ENCODE results near the gene TBXAS1.

DNA sequence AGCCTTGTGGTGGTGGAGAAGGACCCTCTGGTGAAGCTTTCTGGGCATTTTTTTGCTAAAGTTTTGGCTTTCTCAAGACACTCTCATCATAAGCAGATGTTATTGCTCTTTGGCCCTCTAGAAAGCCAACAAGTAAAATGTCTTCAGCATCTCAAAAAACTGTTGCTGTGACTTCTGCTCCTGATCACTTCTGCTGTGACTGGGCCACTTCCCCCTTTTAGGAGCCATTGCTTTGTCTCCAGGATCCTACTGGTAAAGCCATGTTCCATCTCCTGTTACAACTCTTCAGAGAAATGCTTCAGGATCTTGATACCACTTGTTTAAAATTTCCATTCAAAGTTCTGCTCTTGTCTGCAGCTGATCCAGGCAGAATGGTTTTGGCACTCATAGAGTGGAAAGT lies 222.8 kb downstream of the TBXAS1 start:
- TF ChIP-seq, protein P1, sequence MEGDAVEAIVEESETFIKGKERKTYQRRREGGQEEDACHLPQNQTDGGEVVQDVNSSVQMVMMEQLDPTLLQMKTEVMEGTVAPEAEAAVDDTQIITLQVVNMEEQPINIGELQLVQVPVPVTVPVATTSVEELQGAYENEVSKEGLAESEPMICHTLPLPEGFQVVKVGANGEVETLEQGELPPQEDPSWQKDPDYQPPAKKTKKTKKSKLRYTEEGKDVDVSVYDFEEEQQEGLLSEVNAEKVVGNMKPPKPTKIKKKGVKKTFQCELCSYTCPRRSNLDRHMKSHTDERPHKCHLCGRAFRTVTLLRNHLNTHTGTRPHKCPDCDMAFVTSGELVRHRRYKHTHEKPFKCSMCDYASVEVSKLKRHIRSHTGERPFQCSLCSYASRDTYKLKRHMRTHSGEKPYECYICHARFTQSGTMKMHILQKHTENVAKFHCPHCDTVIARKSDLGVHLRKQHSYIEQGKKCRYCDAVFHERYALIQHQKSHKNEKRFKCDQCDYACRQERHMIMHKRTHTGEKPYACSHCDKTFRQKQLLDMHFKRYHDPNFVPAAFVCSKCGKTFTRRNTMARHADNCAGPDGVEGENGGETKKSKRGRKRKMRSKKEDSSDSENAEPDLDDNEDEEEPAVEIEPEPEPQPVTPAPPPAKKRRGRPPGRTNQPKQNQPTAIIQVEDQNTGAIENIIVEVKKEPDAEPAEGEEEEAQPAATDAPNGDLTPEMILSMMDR (tag by site-specific recombination; IDR thresholded peaks at IDR 0.05) = no peak
- no peak for TF ChIP-seq ZNF274 (IDR thresholded peaks at IDR 0.05; ENCODE audit: low read length)
- no peak for TF ChIP-seq ZNF274 (tag by site-specific recombination; IDR thresholded peaks at IDR 0.05; ENCODE audit: borderline replicate concordance)
- TF ChIP-seq TCF7L2 (IDR thresholded peaks at IDR 0.05; ENCODE audit: borderline replicate concordance, low read depth, low read length) = no peak
- TF ChIP-seq, protein P2, sequence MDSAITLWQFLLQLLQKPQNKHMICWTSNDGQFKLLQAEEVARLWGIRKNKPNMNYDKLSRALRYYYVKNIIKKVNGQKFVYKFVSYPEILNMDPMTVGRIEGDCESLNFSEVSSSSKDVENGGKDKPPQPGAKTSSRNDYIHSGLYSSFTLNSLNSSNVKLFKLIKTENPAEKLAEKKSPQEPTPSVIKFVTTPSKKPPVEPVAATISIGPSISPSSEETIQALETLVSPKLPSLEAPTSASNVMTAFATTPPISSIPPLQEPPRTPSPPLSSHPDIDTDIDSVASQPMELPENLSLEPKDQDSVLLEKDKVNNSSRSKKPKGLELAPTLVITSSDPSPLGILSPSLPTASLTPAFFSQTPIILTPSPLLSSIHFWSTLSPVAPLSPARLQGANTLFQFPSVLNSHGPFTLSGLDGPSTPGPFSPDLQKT (IDR thresholded peaks at IDR 0.05; ENCODE audit: borderline replicate concordance, low read depth, low read length) = no peak
- TF ChIP-seq KLF9 (tag by site-specific recombination; IDR thresholded peaks at IDR 0.05; ENCODE audit: low read depth) = no peak
- no peak for TF ChIP-seq SP3 (tag by site-specific recombination; IDR thresholded peaks at IDR 0.05)
